Activated CD4-positive, alpha-beta T cell treated with anti-CD3 and anti-CD28 coated beads, Interleukin-2, amount 50 U/mL, for 1 hour (primary cell): ENCODE results near the gene RHOA.
"Not testable (repeated sequence)": the region's sequence is repeated elsewhere in the genome, so short reads cannot be mapped to it uniquely, and the experiment has no call there.

Experiments used
- DNase-seq: peaks from one replicate; pipeline ENCODE4 v3.0.0-alpha.2; 2020

RHOA gene

DNA sequence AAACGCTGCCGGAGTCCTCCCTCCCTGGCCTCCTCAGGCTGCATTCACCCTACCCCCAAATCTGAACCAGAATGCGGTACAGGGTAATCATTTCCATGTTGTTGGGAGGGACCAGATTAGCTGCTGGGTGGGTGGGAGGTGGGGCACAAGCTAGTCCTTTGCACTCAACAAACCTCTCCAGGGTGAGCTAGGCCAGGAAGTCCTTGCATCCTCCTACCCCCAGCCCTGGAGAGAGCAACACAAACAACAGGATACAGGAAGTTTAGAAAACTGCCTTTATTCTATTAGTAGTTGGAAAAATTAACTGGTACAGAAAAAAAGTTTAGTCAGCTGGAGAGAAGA, 52.9 kb downstream of the RHOA start:
- DNase-seq: no peak

- DNase-seq: peak; percentile 64
Observed at GRCh38 chr3:49358217-49358883, 53.4 kb downstream of the RHOA start, which contains the start of gene GPX1. GPX1 (minus strand) TSS chr3:49358353; CDS start chr3:49358278, 75 bp downstream.

GRCh38 chr3:49357443-49358216, 54.1 kb downstream of the RHOA start:
- peak; percentile 45 for DNase-seq

DNA sequence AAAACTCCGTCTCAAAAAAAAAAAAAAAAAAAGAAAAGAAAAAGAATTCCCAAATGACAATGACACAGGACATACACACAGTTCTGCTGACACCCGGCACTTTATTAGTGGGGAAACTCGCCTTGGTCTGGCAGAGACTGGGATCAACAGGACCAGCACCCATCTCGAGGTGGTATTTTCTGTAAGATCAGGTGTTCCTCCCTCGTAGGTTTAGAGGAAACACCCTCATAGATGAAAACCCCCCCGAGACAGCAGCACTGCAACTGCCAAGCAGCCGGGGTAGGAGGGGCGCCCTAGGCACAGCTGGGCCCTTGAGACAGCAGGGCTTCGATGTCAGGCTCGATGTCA, 54.7 kb downstream of the RHOA start:
- not testable (repeated sequence) for DNase-seq

DNA sequence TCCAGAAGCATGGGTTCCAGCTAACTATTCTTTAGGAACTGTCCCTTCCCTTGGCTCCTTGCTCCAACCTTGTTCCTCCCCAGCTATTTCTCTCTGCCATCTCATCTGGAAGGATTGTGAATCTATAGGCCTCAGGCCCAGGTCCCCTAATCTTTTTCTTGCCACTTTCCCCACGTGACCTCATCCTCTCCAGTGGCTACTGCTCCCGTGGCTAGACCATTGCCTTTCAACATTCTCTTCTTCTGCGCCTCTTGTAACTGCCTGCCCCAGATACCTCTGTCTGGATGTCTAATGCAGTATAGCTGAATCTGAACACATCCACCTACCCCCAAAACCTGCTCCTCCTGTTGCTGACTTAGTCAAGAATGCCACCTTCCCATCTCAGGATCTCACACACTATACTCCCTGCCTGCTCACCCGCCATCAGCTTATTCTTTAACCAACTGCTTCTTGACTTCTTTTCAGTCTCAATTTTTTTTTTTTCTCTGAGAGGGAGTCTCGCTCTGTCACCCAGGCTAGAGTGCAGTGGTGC, 58.8 kb downstream of the RHOA start:
- DNase-seq: no peak

- no peak for DNase-seq
Observed at GRCh38 chr3:49352281-49352680, 59.5 kb downstream of the RHOA start.

GRCh38 chr3:49351521-49352011, 60.2 kb downstream of the RHOA start:
- no peak for DNase-seq

GRCh38 chr3:49349348-49350114, 62.2 kb downstream of the RHOA start:
- DNase-seq: no peak

DNA sequence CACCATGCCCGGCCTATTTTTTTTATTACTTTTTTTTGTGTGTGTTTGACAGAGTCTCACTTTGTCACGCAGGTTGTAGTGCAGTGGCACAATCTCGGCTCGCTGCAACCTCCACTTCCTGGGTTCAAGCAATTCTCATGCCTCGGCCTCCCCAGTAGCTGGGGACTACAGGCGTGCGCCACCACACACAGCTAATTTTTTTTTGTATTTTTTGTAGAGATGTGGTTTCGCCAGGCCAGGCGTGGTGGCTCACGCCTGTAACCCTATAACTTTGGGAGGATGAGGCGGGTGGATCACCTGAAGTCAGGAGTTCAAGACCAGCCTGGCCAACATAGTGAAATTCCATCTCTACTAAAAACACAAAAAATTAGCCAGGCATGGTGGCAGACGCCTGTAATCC, 63.4 kb downstream of the RHOA start:
- not testable (repeated sequence) for DNase-seq

- no peak for DNase-seq
Observed at GRCh38 chr3:49346797-49347251, 65.0 kb downstream of the RHOA start.

- no peak for DNase-seq
Observed at GRCh38 chr3:49343163-49343562, 68.6 kb downstream of the RHOA start.

GRCh38 chr3:49341996-49342395, 69.8 kb downstream of the RHOA start:
- DNase-seq: no peak

DNA sequence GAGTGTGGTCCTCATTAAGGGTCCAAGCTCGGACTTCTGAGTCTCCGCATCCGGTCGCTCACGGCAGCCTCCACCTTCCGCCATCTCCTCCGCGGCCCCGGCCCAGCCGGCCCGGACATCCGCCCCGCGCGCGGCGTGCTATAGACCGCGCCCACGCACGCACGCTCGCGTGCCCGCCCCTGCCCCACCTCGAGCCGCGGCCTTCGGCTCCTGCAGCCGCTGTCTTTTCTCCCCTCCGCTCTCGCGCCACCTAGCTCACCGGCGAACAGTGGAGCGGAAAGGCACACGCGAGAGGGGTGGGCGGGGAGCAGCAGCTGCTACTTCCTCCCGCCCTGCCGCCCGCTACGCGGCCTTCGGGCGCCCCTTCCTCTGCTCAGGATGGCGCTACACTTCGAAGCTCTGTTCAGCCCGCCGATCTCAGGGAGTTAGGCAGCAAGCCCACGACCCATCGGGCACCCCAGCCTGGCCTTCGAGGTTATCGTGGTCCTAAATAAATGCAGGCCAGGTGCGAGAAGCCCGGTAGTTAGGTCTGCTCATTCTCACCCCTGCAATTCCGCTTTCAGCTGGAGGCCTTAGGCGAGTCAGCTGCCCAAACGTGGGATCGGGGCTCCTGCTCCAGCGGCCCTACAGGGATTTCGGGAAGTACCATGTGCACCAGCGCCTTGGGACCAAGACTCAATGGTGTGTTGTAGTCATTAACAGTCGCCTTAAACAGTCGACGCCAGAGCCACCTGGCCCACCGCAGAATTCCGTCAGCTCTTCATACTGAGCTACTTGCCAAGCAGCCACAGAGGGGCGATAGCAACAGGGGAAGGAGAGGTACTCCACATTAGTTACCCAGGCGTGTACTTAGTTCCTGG, 71.6 kb downstream of the RHOA start, which contains the start of gene USP4:
Gene USP4 (minus strand): TSS at position 113 of the 860 bp plus-strand sequence. CDS start 29 bp downstream, at position 84.
- DNase-seq: peak; percentile 89

GRCh38 chr3:49339581-49339940, 72.2 kb downstream of the RHOA start:
- peak; percentile 14 for DNase-seq

DNA sequence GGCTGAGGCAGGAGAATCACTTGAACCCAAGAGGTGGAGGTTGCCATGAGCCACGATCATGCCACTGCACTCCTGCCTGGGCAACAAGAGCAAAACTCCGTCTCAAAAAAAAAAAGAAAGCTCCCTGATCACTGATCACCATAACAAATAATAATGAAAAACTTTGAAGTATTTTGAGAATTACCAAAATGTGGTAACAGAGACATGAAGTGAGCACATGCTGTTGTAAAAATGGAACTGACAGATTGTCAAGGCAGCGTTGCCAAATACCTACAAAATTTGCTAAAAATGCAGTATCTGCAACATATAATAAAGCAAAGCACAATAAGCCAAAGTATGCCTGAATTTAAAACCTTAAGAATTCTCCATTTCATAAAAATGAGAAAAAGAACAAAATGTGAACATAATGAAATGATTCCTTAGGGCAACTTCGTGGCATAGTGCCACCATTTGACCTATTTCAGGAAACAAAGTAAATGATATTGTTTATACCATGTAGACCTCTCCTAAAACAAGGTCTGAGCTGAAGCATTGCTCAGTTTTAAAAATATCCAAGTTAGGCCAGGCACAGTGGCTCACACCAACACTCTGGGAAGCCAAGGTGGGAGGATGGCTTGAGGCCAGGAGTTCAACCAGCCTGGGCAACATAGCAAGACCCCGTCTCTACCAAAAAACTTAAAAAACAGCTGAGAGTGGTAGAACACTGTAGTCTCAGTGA, 77.7 kb downstream of the RHOA start:
- DNase-seq: no peak

DNA sequence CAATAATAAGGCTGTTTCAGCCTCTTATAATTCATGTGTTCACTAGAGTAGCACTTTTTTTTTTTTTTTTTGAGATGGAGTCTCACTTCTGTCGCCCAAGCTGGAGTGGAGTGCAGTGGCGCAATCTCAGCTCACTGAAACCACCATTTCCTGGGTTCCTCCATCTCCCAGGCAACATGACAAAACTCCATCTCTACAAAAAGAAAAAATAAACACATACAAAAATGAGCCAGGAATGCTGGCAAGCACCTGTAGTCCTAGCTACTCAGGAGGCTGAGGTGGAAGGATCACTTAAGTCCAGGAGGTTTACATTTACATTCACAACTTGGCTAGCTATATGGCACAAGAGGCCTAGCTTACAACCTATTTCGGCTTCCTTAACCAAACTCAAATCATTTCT, 78.7 kb downstream of the RHOA start:
- peak; percentile 11 for DNase-seq

GRCh38 chr3:49329186-49329585, 82.6 kb downstream of the RHOA start:
- no peak for DNase-seq

GRCh38 chr3:49328350-49328749, 83.4 kb downstream of the RHOA start:
- DNase-seq: not testable (repeated sequence)

DNA sequence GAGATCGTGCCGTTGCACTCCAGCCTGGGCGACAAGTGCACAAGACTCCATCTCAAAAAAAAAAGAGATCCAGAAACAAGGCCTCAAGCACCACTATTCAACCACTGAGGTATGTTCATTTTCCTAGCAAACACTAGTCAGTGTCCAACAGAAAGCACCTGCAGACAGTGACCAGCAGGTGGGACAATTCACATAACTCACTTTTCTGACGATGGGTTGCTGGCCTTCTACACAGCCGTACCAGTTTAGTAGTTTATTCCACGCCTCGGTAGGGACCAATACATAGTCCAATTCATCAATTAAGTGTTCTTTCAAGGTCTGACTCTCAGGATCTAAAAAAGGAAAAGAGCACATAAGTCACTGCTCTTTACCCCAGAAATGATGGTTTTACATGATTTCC, 84.3 kb downstream of the RHOA start:
- no peak for DNase-seq

- DNase-seq: no peak
Observed at GRCh38 chr3:49324768-49325167, 87.0 kb downstream of the RHOA start.

- no peak for DNase-seq
Observed at GRCh38 chr3:49316696-49317457, 94.9 kb downstream of the RHOA start.
